ENCODE data around the gene IZUMO4.

IZUMO4 gene

GRCh38 chr19:2053601-2054389 is 42.9 kb upstream of the IZUMO4 start:
- peak; percentile 18 for DNase-seq (ENCODE audit: extremely low read depth, insufficient read length)
- Histone ChIP-seq H3K4me3 (replicated peaks; ENCODE audit: low read depth, low read length) (no peak overlapping the region), H3K27me3 (replicated peaks; ENCODE audit: control insufficient read depth, insufficient read depth, low read length) (no peaks in the 10 kb centered on the region), H3K36me3 (ENCODE audit: control insufficient read depth, insufficient read depth, low read length) (peaks cover 8% of the 10 kb centered on the region)
- TF ChIP-seq, protein P1, sequence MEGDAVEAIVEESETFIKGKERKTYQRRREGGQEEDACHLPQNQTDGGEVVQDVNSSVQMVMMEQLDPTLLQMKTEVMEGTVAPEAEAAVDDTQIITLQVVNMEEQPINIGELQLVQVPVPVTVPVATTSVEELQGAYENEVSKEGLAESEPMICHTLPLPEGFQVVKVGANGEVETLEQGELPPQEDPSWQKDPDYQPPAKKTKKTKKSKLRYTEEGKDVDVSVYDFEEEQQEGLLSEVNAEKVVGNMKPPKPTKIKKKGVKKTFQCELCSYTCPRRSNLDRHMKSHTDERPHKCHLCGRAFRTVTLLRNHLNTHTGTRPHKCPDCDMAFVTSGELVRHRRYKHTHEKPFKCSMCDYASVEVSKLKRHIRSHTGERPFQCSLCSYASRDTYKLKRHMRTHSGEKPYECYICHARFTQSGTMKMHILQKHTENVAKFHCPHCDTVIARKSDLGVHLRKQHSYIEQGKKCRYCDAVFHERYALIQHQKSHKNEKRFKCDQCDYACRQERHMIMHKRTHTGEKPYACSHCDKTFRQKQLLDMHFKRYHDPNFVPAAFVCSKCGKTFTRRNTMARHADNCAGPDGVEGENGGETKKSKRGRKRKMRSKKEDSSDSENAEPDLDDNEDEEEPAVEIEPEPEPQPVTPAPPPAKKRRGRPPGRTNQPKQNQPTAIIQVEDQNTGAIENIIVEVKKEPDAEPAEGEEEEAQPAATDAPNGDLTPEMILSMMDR (IDR thresholded peaks at IDR 0.05; ENCODE audit: insufficient read depth, low read length, poor library complexity, severe bottlenecking), result no peak

- peak; percentile 61 for DNase-seq (ENCODE audit: extremely low read depth, insufficient read length)
- H3K4me3 ChIP-seq (replicated peaks; ENCODE audit: low read depth, low read length), result peak overlapping the region; percentile 8; the same call in 1 of the 2 replicates
- no peaks in the 10 kb centered on the region for H3K27me3 ChIP-seq (replicated peaks; ENCODE audit: control insufficient read depth, insufficient read depth, low read length)
- TF ChIP-seq, protein P1 (IDR thresholded peaks at IDR 0.05; ENCODE audit: insufficient read depth, low read length, poor library complexity, severe bottlenecking), result no peak
- H3K36me3 ChIP-seq (ENCODE audit: control insufficient read depth, insufficient read depth, low read length), result no peaks in the 10 kb centered on the region
These were observed 42.0 kb upstream of the IZUMO4 start for GRCh38 chr19:2054763-2055162.

- peak; percentile 44 for DNase-seq (ENCODE audit: extremely low read depth, insufficient read length)
- Histone ChIP-seq H3K4me3 (replicated peaks; ENCODE audit: low read depth, low read length) (peak overlapping the region; percentile 48), H3K27me3 (replicated peaks; ENCODE audit: control insufficient read depth, insufficient read depth, low read length) (no peaks in the 10 kb centered on the region), H3K36me3 (ENCODE audit: control insufficient read depth, insufficient read depth, low read length) (no peaks in the 10 kb centered on the region)
- TF ChIP-seq, protein P1 (IDR thresholded peaks at IDR 0.05; ENCODE audit: insufficient read depth, low read length, poor library complexity, severe bottlenecking), result peak; percentile 23
These were observed 40.5 kb upstream of the IZUMO4 start for GRCh38 chr19:2055931-2056836.

DNA sequence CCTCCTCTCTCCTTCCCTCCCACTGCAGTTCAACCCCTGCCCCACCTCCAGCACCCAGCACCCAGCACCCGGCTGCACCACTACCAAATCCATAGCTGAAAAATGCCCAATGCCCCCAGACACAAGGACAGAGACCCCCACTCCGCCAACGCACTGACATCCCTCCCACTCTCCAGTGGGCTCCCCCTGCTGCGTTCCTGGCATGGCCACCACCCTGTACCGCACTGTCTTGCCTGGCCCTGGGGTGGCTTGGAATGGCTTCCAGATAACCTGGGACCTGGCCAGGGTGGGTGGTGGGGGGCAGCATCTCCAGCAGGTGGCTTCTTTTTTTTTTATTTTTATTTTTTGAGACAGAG is 39.9 kb upstream of the IZUMO4 start:
- Histone ChIP-seq H3K36me3 (ENCODE audit: control insufficient read depth, insufficient read depth, low read length) (no peaks in the 10 kb centered on the region), H3K27me3 (replicated peaks; ENCODE audit: control insufficient read depth, insufficient read depth, low read length) (no peaks in the 10 kb centered on the region), H3K4me3 (replicated peaks; ENCODE audit: low read depth, low read length) (no peak overlapping the region)
- DNase-seq (ENCODE audit: extremely low read depth, insufficient read length), result no peak
- TF ChIP-seq, protein P1 (IDR thresholded peaks at IDR 0.05; ENCODE audit: insufficient read depth, low read length, poor library complexity, severe bottlenecking), result no peak

DNA sequence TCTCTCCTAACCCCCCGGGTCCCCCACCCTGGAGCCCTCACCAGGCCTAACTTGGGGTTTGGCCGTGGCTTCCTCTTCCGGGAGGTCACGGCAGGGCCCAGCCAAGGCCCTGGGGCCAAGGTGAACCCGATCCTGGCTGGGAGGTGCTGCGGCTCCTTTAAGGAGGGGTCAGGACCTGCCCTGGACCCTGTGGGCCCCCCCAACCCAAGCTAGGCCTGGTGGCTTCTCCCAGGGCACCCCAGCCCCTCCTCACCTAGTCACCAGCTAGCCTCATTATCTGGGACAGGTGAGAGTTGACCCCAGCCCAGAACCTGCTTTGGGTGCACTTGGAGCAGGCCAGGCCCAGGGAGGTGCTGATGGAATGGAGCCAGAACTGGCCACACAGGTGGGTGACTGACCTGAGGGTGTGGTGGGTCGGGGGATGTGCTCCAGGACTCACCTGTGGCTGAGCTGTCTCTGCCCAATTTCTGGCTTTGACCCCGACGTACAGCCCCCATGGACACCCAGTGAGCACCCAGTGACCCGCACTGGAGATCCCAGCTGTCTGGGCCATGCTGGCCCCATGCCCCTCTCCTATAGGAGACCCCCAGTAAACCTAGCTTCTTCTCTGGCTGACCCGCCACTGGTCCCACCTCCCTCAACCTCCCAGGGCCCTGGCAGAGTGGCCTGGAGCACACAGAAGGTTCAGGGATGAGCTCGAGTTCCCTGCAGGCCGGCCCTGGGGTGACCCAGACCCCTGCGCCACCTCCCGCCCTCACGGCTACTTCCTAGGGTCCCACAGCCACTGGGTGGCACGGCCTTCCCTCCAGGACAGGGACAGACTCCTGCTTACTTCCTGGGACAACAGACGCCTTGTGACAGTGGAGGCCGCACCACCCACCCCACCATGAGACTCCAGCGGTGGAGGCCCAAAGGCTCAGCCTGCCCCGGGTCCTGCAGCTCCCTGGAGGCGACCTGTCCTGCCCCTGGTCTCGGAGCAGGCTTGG is 38.9 kb upstream of the IZUMO4 start:
- Histone ChIP-seq H3K27me3 (replicated peaks; ENCODE audit: control insufficient read depth, insufficient read depth, low read length) (no peaks in the 10 kb centered on the region), H3K36me3 (ENCODE audit: control insufficient read depth, insufficient read depth, low read length) (no peaks in the 10 kb centered on the region), H3K4me3 (replicated peaks; ENCODE audit: low read depth, low read length) (no peak overlapping the region)
- no peak for DNase-seq (ENCODE audit: extremely low read depth, insufficient read length)
- TF ChIP-seq, protein P1 (IDR thresholded peaks at IDR 0.05; ENCODE audit: insufficient read depth, low read length, poor library complexity, severe bottlenecking), result no peak

All from GM06990 (cell line).